Mucosa of descending colon (tissue), 3 donors: ENCODE results near the gene GPS1. TPM values are rescaled to one million over a fixed set of nuclear protein-coding genes. Genes with fewer than 3 reads are reported as not detected.

Source experiments
- ATAC-seq: fragments of 200-7000 bp; cut with Tn5 transposase; one replicate; pipeline ENCODE4 v1.9.1; 2020; ENCODE audit warnings: mild to moderate bottlenecking, moderate library complexity
- DNase-seq, 3 donors: peaks; one replicate each; pipeline ENCODE4 v3.0.0-alpha.2; 2020
- H3K36me3 ChIP-seq: fragments of 200-600 bp; one replicate; pipeline ENCODE4 v1.8.0; 2021; ENCODE audit warnings: low read depth, mild to moderate bottlenecking
- H3K4me1 ChIP-seq: fragments of 200-600 bp; one replicate; pipeline ENCODE4 v1.8.0; 2021; ENCODE audit warnings: low read depth, mild to moderate bottlenecking
- H3K4me3 ChIP-seq: fragments of 200-600 bp; one replicate; pipeline ENCODE4 v1.8.0; 2021; ENCODE audit warnings: mild to moderate bottlenecking
- H3K9me3 ChIP-seq: fragments of 200-600 bp; one replicate; pipeline ENCODE4 v1.8.0; 2021; ENCODE audit warnings: mild to moderate bottlenecking
- intact Hi-C, 2 donors: fragments of 100-400 bp; cut with DNase I in 1 of 2; cut with micrococcal nuclease in 1 of 2; formaldehyde crosslinking; loops; one replicate each; pipeline versions ENCODE4 v1.11.0 to v1.11.1; 2022; cut with DNase I, micrococcal nuclease
- total RNA-seq, 3 donors: library from RNA; stranded (reverse); fragmentation: NEBNext Ultra II Directional in 2 of 3; extraction: Animal tissue kit (Norgen Biotek cat#: 25700) in 2 of 3; gene quantifications; one replicate each; pipeline versions ENCODE4 v1.2.1 to v1.2.4, GENCODE V29; 2021 to 2023
- TF ChIP-seq, protein P1 (sequence below): fragments of 200-600 bp; IDR thresholded peaks from one replicate; pipeline ENCODE4 v1.8.0; 2022; ENCODE audit warnings: antibody characterized with exemption, mild to moderate bottlenecking
- donor health status: DM: no; HTN: no; CAD: no; lungs with moderate emphysema.
- donor health status: DM: no; HTN: no; CAD: no.
- donor health status: DM: no; HTN: yes; CAD: no.

The GPS1 gene
- total RNA-seq, 3 donors from 2014 or later = 73.6 to 81.6 (median 80.4) TPM

- TF ChIP-seq, protein P1, sequence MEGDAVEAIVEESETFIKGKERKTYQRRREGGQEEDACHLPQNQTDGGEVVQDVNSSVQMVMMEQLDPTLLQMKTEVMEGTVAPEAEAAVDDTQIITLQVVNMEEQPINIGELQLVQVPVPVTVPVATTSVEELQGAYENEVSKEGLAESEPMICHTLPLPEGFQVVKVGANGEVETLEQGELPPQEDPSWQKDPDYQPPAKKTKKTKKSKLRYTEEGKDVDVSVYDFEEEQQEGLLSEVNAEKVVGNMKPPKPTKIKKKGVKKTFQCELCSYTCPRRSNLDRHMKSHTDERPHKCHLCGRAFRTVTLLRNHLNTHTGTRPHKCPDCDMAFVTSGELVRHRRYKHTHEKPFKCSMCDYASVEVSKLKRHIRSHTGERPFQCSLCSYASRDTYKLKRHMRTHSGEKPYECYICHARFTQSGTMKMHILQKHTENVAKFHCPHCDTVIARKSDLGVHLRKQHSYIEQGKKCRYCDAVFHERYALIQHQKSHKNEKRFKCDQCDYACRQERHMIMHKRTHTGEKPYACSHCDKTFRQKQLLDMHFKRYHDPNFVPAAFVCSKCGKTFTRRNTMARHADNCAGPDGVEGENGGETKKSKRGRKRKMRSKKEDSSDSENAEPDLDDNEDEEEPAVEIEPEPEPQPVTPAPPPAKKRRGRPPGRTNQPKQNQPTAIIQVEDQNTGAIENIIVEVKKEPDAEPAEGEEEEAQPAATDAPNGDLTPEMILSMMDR = no peak
- Histone ChIP-seq H3K9me3 (no peaks in the 10 kb centered on the region), H3K4me3 (no peak overlapping the region), H3K4me1 (peaks cover 10% of the 10 kb centered on the region), H3K36me3 (no peaks in the 10 kb centered on the region)
- intact Hi-C loops = no loop called here
- no peak for ATAC-seq
- DNase-seq = no peak
These were observed 5.7 kb upstream of the GPS1 start for GRCh38 chr17:82045936-82046484.

DNA sequence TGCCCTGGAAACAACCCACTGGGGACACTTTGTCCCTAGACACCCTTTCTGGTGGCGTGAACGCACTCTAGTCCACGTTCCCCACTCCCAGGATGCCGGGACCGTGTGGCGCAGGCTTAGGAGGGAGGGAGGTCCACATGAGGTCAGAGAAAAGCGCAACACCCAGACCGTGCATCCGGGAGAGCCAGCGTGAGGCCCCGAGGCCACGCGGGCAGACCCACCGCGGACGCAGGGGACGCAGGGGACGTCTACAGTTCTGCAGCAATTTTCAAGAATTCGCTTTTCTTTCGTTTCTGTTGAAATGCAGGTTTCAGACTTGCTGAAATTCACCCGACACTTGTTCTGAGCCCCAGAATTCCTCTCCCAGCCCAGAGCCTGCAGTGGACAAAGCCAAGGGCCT lies 4.8 kb upstream of the GPS1 start:
- intact Hi-C loops = no loop called here
- H3K4me1 ChIP-seq = peaks cover 10% of the 10 kb centered on the region
- no peaks in the 10 kb centered on the region for H3K9me3 ChIP-seq
- ATAC-seq (no peak), DNase-seq (no peak)
- TF ChIP-seq, protein P1 = no peak
- H3K4me3 ChIP-seq = no peak overlapping the region
- no peaks in the 10 kb centered on the region for H3K36me3 ChIP-seq

- DNase-seq (no peak), ATAC-seq (no peak)
- Histone ChIP-seq H3K9me3 (no peaks in the 10 kb centered on the region), H3K4me3 (no peak overlapping the region), H3K36me3 (no peaks in the 10 kb centered on the region), H3K4me1 (peaks cover 11% of the 10 kb centered on the region)
- TF ChIP-seq, protein P1 = no peak
- intact Hi-C loops = no loop called here
These were observed 4.3 kb upstream of the GPS1 start for GRCh38 chr17:82047379-82047778.

GRCh38 chr17:82047914-82048570 lies 3.7 kb upstream of the GPS1 start:
- ATAC-seq = no peak
- H3K4me1 ChIP-seq = peaks cover 18% of the 10 kb centered on the region
- no peaks in the 10 kb centered on the region for H3K9me3 ChIP-seq
- TF ChIP-seq, protein P1 = no peak
- intact Hi-C loops = no loop called here
- no peak overlapping the region for H3K4me3 ChIP-seq
- DNase-seq = no peak
- H3K36me3 ChIP-seq = no peaks in the 10 kb centered on the region

DNA sequence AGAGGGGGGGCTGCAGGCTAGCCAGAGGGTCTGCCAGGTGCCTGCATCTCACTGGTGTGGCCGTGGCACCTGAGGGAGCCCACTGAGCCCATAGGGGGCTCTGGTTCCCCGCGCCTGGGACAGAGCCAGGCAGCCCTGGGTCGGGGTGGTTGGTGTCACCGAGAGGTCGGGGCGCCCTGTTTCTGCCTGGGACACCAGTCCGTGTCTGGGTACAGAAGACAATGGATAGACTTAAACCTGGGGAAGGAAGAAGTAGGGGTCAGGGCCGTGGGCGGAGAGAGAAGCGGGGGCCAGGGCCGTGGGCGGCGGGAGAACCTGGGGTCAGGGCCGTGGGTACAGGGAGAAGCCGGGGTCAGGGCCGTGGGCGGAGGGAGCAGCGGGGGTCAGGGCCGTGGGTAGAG lies 3.1 kb upstream of the GPS1 start:
- Histone ChIP-seq H3K36me3 (no peaks in the 10 kb centered on the region), H3K4me1 (peaks cover 21% of the 10 kb centered on the region), H3K9me3 (no peaks in the 10 kb centered on the region), H3K4me3 (no peak overlapping the region)
- DNase-seq (no peak), ATAC-seq (no peak)
- TF ChIP-seq, protein P1 = no peak
- intact Hi-C loops = no loop called here
